Adrenal gland (tissue), 12 donors: ENCODE data around the gene PEX6. TPM values are rescaled to one million over a fixed set of nuclear protein-coding genes. Genes with fewer than 3 reads are reported as not detected.

Experiments used
- DNase-seq, 7 donors: peaks; one replicate each; pipeline ENCODE4 v3.0.0-alpha.2; 2019 to 2020
- H3K27ac ChIP-seq, 5 donors: fragments of 200-600 bp; sonication (generic) in 4 of 5; 1 replicate in 3 of 5; 2 replicates in 2 of 5; pipeline versions ENCODE4 v1.5.1 to v1.8.0; 2016 to 2020; ENCODE audit warnings: mild to moderate bottlenecking in 1 of 5
- H3K27me3 ChIP-seq: fragments of 200-600 bp; 2 replicates; pipeline ENCODE4 v1.8.0; 2021
- H3K36me3 ChIP-seq, 2 donors: fragments of 200-600 bp; replicated peaks in 1 of 2; 1 replicate in 1 of 2; 2 replicates in 1 of 2; pipeline versions ENCODE4 v1.5.1 to v1.8.0; 2018 to 2022
- H3K4me1 ChIP-seq, 2 donors: fragments of 200-600 bp; replicated peaks in 1 of 2; 1 replicate in 1 of 2; 2 replicates in 1 of 2; pipeline versions ENCODE4 v1.5.1 to v1.8.0; 2018 to 2021
- H3K4me3 ChIP-seq, 4 donors: fragments of 200-600 bp; sonication (generic) in 3 of 4; one replicate each; pipeline ENCODE4 v1.5.1; 2016 to 2018
- H3K9me3 ChIP-seq, 3 donors: fragments of 200-600 bp; sonication (generic) in 1 of 3; replicated peaks in 1 of 3; 1 replicate in 2 of 3; 2 replicates in 1 of 3; pipeline versions ENCODE4 v1.5.1 to v1.8.0; 2016 to 2021
- POLR2A ChIP-seq, 2 donors: fragments of 450-650 bp; IDR thresholded peaks; one replicate each; pipeline ENCODE4 v1.6.1; 2017; ENCODE audit warnings: antibody characterized with exemption in 2 of 2, mild to moderate bottlenecking in 2 of 2, moderate library complexity in 1 of 2
- WGBS, 4 donors: extraction: QIAGEN DNeasy Blood & Tissue Kit in 2 of 4; methylation state at CpG; one replicate each; pipeline versions ENCODE4 v1.1.5 to v1.1.7; 2013 to 2017; 5-methylcytosine and 5-hydroxymethylcytosine counted together
- intact Hi-C, 2 donors: fragments of 100-400 bp; cut with DNase I; formaldehyde crosslinking; loops; one replicate each; pipeline versions ENCODE4 v1.14.1 to v1.15.0; 2022 to 2023
- polyA plus RNA-seq, 3 donors: library from polyadenylated mRNA; stranded (reverse); fragments of 200-250 nt in 2 of 3; fragments of 350-450 nt in 1 of 3; fragmentation: Illumina TruSeq in 1 of 3; extraction: RNeasy Lipid Tissue Mini Kit (QIAGEN cat#74804) in 1 of 3; gene quantifications; one replicate each; pipeline ENCODE4 v1.2.3, GENCODE V29; 2013 to 2014
- total RNA-seq, 9 donors: library from RNA; depleted of rRNA in 4 of 9; stranded (reverse); fragments of >200 nt in 4 of 9; fragments of 120-200 nt in 1 of 9; fragmentation: NEBNext Ultra II Directional in 1 of 9; extraction: Animal tissue kit (Norgen Biotek cat#: 25700) in 1 of 9; gene quantifications; one replicate each; pipeline versions ENCODE4 v1.1.0 to v1.2.4, GENCODE V29; 2013 to 2023
- TF ChIP-seq, protein P1 (sequence below), 6 experiments: fragments of 450-650 bp in 4 of 6; fragments of 200-600 bp in 2 of 6; sonication (generic) in 1 of 6; IDR thresholded peaks; 1 replicate in 5 of 6; 2 replicates in 1 of 6; pipeline versions ENCODE4 v1.5.1 to v1.8.0; 2016 to 2021; ENCODE audit warnings: antibody characterized with exemption in 6 of 6, mild to moderate bottlenecking in 2 of 6, moderate library complexity in 1 of 6
- donor health status: healthy with polysubstance abuse.
- donor health status: Bipolar disorder and iron deficiency.
- donor health status: DM: yes; HTN: yes; CAD: no.
- donor health status: DM: no; HTN: no; CAD: no.
- donor health status: DM: no; HTN: no; CAD: no.
- donor health status: DM: yes; HTN: yes; CAD: no.

Gene PEX6
- total and polyA plus RNA-seq, 12 donors = 7.4 to 63.9 (median 30.5) TPM

DNA sequence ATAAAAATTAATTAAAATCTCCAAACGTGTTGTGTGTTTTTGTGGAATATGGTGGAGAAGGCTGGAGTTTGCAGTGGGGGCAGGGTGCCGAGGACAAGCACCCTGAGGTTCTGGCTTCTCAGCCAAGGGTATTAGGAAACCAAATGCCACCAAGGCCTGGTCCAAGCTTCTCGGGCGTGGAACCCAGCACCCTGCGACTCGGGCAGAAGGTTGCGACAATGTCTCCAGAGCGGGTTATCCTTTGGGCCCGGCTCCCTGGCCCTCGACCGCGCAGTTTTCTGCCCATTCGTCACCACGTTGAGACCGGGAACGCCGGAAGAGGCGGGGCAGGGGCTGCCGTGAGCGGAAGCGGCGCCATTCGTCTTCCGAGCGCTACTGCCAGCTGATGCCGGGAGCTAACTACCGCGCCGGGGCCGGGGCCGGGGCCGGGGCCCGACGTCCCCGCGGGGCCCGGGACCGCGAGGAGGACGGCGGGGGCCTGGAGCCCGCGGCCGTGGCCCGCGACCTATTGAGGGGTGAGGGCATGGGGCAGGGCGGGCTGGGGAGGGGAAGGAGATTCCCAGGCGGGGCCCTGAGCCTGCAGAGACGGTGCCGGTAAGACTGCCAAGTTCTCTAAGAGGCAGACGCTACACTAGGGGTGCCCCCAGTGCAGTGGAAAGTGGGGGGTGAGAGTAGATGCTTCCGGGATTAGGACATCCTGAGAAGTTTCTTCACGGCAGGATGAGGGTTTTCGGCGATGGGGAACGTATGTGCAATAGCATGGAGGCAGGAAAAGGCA, 42.5 kb upstream of the PEX6 start, which contains the start of gene RRP36:
Gene RRP36 (plus strand): TSS at position 354 of the 778 bp plus-strand sequence. CDS start 32 bp downstream, at position 386.
- peak; percentile 78 to 86 (median 82) for DNase-seq
- TF ChIP-seq, protein P1, sequence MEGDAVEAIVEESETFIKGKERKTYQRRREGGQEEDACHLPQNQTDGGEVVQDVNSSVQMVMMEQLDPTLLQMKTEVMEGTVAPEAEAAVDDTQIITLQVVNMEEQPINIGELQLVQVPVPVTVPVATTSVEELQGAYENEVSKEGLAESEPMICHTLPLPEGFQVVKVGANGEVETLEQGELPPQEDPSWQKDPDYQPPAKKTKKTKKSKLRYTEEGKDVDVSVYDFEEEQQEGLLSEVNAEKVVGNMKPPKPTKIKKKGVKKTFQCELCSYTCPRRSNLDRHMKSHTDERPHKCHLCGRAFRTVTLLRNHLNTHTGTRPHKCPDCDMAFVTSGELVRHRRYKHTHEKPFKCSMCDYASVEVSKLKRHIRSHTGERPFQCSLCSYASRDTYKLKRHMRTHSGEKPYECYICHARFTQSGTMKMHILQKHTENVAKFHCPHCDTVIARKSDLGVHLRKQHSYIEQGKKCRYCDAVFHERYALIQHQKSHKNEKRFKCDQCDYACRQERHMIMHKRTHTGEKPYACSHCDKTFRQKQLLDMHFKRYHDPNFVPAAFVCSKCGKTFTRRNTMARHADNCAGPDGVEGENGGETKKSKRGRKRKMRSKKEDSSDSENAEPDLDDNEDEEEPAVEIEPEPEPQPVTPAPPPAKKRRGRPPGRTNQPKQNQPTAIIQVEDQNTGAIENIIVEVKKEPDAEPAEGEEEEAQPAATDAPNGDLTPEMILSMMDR (IDR thresholded peaks at IDR 0.05) = no peak
- TF ChIP-seq POLR2A (IDR thresholded peaks at IDR 0.05) = peak in 1 of 2 donors; percentile 57
- Histone ChIP-seq H3K9me3 (no peaks in the 10 kb centered on the region), H3K27me3 (no peaks in the 10 kb centered on the region), H3K36me3 (peaks cover 0 to 51% of the 10 kb centered on the region in 2 donors), H3K4me1 (peaks cover 19 to 38% of the 10 kb centered on the region in 2 donors), H3K27ac (peak within 1 kb of the TSS; percentile 77 to 97 (median 84)), H3K4me3 (peak within 1 kb of the TSS; percentile 76 to 99 (median 91))
- intact Hi-C loops = no loop called here
- WGBS, 4 donors = 1% methylated on average over 19 to 56 of the region's 56 CpGs

DNA sequence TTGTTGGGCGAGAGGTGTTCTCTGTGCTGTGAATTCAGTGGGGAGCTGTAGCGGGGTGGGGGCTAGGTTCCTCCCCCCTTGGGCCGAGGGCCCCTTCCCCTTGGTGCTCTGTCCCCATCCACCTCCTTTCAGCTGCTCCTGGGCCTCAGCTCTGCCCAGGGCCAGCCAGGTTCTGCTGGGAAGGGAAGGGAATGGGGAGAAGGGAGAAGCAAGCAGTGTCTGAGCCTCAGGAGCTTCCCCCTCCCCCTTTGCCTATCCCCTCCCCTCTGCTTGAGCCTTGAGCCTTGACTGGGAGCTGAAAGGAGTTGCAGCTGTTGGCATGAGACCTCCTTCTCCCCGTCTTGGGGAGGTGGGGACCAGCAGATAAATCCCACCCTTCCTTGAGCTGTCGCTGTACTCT, 41.9 kb upstream of the PEX6 start:
- peaks cover 0 to 45% of the 10 kb centered on the region in 2 donors for H3K36me3 ChIP-seq
- peaks cover 25 to 45% of the 10 kb centered on the region in 2 donors for H3K4me1 ChIP-seq
- no peaks in the 10 kb centered on the region for H3K27me3 ChIP-seq
- WGBS, 4 donors = 32 to 52% (median 48%) methylated on average over 4 to 5 of the region's 5 CpGs
- no peaks in the 10 kb centered on the region for H3K9me3 ChIP-seq
- H3K4me3 ChIP-seq = peak overlapping the region in 2 of 4 donors; percentile 76 to 99
- peak overlapping the region; percentile 77 to 97 (median 84) for H3K27ac ChIP-seq
- intact Hi-C loops = no loop called here
- TF ChIP-seq, protein P1 (IDR thresholded peaks at IDR 0.05) = no peak
- TF ChIP-seq POLR2A (IDR thresholded peaks at IDR 0.05) = no peak
- peak in 1 of 7 donors; percentile 29 for DNase-seq

DNA sequence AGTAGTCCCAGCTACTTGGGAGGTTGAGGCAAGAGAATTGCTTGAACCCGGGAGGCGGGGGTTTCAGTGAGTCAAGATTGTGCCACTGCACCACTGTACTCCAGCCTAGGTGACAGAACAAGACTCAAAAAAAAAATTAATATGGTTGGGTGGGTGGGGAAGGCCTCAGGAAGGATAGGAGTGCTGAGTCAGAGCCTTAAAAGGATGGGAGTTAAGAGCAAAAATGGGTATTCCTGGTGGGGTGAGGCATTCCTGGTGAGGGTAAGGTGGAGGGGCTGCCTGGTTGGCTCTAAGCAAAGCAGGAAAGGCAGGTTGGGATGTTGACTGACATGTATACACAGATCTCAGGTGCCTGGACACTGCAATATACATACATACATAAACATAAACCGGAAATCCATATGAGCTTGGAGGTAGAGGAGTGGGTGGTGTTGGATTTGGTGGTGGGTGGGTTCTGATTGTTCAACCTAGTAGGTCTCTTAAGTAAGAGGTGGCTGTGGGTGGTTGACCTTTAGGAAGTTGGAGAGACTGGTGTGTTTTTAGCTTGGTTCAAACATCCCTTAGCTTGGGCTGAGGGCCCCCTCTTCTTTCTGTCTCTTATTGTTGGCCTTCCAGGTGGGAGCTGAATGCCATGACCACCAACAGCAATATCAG, 41.2 kb upstream of the PEX6 start:
- DNase-seq = no peak
- Histone ChIP-seq H3K4me1 (peaks cover 28 to 51% of the 10 kb centered on the region in 2 donors), H3K4me3 (no peak overlapping the region), H3K36me3 (peaks cover 0 to 38% of the 10 kb centered on the region in 2 donors), H3K27ac (peak overlapping the region in 2 of 5 donors; percentile 84 to 97), H3K27me3 (no peaks in the 10 kb centered on the region), H3K9me3 (no peaks in the 10 kb centered on the region)
- intact Hi-C loops = no loop called here
- WGBS, 4 donors = 91 to 99% (median 98%) methylated on average over 3 of the region's 3 CpGs
- TF ChIP-seq, protein P1 (IDR thresholded peaks at IDR 0.05) = no peak
- TF ChIP-seq POLR2A (IDR thresholded peaks at IDR 0.05) = no peak

DNA sequence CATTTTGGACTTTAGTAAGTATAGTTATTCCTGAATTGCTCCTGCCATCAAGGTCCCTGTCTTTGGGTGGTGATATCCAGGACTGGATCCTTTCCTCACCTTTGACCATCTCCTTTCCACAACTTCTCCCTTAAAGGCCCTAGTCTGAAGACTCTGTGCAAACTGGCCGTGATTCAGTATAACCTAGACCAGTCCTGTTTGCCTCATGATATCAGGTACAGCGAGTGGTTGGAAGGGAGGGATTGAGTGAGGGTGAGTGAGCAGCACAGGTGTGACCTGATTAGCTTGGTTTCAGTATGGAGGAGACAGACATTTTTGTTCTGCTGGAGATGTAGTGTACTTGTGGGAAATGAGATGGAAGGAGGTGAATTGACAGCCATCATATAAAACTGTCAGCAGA, 40.2 kb upstream of the PEX6 start:
- no peak overlapping the region for H3K27ac ChIP-seq
- H3K9me3 ChIP-seq = no peaks in the 10 kb centered on the region
- H3K27me3 ChIP-seq = no peaks in the 10 kb centered on the region
- TF ChIP-seq POLR2A (IDR thresholded peaks at IDR 0.05) = no peak
- TF ChIP-seq, protein P1 (IDR thresholded peaks at IDR 0.05) = no peak
- intact Hi-C loops = no loop called here
- H3K4me1 ChIP-seq = peaks cover 34 to 56% of the 10 kb centered on the region in 2 donors
- no peak overlapping the region for H3K4me3 ChIP-seq
- H3K36me3 ChIP-seq = peaks cover 0 to 30% of the 10 kb centered on the region in 2 donors
- WGBS, 4 donors = 88 to 98% (median 94%) methylated on average over 2 of the region's 2 CpGs
- no peak for DNase-seq
